GM19324 (cell line): Measurements from ENCODE around the gene TRMT61A.
"Not testable (repeated sequence)": the region's sequence is repeated elsewhere in the genome, so short reads cannot be mapped to it uniquely, and the experiment has no call there.

ENCODE experiments used
- ATAC-seq: cut with Tn5 transposase; IDR thresholded peaks from one replicate; pipeline ENCODE4 v1.9.1; 2021; ENCODE audit warnings: mild to moderate bottlenecking, moderate library complexity; ENCODE audit not compliant: unreplicated experiment, low FRiP score

TRMT61A gene

DNA sequence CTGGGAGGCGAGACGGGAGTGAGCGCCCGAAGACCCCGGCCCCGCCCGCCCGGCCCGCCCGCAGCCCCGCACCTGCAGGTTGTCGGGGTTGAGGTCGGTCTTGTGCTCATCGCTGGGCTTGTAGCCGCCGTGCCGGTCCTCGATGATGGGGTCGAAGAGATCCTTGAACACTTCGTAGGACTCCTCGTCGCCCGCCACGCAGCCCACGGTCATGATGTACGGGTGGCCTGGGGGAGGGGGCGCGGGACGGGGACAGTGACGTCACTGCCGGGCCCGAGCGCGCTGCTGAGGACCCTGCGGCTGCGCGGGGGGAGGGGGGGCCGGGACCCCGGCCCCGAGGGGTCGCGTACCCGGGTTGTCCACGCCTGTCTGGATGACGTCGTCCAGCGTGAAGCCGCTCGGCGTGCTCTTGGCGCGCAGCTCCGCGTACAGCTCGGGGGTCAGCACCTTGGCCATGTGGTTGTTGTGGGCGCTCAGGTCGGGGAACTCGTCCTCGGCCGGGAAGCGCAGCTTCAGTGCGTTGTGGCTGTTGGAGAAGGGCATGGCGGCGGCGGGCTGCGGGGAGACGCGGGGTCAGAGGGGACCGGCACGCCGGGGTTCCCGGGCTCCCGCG is 6.9 kb upstream of the TRMT61A start:
- no peak for ATAC-seq

DNA sequence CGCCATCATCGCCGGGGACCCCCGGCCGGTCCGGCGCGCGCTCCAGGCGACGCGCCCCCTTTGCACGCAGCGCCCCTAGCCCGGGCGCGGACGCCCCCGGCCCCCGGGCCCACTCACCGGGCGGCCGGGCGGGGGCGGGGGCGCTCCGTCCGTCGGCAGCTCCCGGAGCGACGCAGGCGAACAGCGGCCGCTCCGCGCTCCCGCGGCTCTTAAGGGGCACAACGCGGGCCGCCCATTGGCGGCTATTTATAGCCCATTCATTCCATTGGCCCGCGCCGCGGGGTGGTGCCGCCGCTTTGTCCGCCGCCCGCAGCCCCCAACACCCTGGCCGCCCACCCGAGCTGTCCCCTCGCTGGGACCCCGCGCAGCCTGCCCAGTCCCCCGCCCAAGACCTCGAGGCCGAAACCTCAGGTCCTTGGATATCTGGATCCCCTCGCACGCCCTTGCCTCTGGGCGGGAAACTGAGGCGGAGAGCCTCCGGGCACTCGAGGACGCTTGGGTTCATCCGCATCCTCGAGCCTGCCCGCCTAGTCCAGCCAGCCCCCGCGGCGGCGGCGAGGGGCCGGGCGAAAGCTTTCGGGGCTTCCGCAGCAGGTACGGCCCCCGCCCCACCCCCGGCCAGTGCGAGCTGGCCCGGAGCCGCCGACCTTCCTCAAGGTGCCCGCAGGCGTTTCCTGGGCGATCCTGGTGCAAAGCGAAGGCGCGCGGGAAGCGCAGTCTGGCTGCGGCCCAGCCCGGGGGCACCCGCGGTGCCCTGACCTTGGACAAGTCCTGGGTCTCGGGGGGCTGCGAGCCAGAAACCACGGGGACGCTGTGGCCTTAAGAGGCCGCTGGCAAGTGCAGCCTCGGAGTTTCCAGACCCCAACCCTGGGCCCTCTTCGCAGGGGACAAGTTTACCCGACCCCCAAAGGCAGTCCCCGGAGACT is 6.1 kb upstream of the TRMT61A start, which contains the start of gene CKB:
Gene CKB, minus strand, starts transcription at position 182 of the 926 bp plus-strand sequence. CDS start 337 bp downstream, outside the sequence.
- ATAC-seq, result no peak

DNA sequence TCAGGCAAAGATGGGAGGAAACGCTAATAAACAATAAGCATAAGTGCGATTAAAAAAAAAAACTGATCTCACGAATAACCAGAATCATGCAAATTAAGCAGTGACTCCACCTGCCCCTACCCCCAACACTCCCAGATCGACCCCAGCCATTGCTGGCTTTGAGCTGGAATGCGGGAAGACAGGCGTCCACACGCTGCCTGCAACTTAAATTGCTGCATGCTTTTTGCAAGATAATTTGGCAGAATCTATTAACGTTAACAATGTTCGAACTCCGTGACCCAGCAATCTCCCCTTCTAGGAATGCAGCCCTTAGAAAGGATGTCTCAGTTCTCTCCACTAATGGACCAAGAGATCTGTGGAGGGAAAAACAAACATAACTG is 5.4 kb upstream of the TRMT61A start:
- no peak for ATAC-seq

DNA sequence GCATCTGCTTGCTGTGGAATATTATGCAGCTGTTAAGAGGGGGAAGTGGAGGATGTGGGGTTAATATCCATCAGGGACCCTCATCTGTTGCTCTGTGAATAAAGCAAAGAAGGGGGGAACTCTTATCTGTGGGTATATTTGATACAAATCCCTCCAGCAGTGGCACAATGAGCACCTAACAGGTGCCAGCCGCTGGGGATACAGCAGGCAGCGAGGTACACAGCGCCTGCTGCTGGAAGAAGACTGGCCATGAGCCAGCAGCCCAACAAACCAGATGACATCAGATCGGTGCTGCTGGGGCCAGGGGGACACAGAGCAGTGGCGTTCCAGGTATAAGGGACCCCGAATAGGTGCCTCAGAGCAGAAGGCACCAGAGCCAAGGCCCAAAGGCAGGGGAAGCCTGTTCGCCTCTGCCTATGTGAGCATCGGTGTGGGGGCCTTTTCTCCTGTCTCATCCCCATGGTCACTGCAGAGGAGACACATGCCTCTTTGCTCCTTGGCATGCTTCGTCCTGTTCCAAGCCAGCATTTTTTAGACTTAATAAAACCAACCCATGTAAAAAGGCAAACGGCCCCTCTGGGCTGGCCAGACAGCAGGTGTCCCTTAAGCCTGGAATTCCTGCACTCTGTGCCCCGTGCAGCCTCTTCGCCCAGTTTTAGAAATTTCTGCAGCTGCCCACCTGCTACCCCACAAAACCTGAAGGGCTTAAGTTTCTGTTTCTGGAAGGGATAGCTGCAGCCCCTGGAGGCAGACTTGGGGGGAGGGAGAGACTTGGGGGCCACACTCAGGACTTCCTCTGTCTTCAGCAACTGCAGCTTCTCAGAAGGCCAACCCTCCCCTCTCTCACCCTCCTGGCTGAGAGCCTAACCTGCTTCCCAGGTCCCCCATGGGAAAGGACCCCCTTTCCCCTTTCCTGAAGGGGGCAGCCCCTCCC is 4.7 kb upstream of the TRMT61A start:
- no peak for ATAC-seq

DNA sequence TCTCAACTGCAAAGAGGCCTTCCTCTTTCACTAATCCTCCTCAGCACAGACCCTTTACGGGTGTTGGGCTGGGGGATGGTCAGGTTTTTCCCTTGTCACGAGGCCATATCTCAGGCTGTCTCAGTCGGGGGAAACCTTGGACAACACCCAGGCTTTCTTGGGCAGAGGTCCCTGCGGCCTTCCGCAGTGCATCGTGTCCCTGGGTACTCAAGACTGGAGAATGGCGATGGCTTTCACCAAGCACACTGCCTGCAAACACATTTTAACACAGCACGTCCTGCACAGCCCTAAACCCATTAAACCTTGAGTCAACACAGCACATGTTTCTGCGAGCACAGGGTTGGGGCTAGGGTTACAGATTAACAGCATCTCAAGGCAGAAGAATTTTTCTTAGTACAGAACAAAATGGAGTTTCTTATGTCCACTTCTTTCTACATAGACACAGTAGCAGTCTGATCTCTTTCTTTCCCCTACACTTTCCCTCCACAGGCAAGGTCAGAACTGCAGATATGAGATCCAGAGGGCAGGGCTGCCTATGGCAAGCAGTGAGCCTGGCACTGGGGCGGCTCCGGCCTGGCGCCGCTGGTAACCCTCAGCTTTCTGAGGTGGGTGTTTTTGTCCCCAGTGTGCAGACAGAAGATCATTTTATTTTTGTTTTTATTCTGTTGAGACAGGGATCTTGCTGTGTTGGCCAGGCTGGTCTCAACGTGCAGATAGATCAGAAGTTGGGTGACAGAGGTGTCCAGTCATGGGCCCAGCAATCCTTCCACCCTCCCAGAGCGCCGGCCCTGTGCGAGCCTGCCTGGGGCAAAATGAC is 3.4 kb upstream of the TRMT61A start:
- not testable (repeated sequence) for ATAC-seq

DNA sequence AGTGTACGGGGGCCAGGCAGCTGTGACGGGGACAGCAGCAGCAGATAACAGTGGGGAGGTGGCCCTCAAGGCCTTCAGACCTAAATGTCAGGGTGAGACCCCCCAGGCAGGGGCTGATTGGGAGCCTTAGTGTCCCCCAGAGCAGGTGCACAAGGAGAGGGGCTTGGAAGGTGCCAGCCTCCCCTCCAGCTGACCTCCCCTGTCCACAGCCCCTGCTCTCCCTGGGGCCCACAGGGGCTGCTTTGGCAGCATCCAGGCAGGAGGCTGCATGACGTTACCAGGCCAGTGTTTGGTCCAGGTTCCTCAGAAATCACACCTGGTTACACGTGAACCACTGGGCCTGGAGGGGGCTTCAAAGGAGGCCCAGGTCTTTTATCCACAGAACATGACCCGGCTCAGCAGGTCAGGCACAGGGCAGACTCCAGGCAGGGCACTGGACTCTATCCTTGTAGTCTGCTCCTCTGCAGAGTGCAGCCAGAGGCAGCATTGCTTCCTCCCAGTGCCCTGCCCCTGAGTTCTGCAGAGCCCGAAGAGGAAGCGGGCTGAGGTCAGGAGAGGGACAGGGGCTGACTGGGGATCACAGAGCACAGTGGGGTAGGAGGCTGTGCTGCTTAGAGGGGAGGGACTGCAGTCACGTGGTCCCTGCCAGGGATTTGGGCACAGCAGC is 2.6 kb upstream of the TRMT61A start:
- ATAC-seq, result no peak

DNA sequence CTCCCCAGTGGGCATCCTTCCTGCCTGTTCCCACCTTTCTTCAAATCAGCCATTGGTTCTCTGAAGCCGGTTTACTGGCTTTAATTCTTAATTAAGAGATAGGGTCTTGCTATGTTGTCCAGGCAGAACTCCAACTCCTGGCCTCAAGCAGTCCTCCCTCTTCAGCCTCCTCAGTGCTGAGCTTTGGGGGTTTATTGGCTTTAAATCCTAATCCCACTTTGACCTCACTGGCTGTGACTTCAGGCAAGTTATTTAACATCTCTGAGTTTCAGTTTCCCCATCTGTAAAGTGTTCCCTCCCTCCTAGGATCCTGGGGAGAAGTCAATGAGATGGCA is 2.1 kb upstream of the TRMT61A start:
- no peak for ATAC-seq

DNA sequence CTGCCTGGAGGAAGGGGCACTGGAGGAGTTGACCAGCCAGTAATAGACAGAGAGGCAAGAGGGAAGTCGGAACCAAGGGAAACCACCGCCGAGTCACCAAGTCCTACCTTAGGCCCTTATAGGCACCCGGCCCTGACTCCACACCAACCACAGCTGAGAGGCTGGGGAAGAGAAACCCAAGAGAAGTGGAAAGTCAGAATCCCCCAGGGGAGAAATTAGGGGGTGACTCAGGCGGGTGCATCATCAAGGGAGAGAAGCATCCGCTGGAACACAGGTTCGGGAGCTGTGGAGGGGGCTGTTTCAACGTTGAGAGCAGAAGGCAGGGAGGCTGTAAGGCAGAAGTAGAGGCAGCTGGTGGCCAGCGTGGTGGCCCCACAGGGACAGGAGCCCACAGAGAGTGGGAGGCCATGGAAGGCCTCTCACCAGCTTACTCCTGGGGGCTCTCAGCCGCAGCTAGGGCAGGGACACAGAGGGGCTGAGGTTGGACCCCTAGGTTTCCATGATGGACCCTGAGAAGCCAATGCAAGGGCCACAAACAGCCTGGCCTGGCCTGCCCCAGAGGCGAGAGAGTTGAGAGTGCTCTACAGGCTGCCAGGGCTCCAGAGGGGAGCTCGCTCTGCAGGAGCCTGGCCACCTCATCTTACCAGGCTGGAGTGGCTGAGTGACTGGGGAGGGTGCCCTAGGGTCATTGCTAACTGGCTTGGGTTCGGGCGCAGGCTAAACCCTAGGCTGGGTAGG is 1.4 kb upstream of the TRMT61A start:
- no peak for ATAC-seq

DNA sequence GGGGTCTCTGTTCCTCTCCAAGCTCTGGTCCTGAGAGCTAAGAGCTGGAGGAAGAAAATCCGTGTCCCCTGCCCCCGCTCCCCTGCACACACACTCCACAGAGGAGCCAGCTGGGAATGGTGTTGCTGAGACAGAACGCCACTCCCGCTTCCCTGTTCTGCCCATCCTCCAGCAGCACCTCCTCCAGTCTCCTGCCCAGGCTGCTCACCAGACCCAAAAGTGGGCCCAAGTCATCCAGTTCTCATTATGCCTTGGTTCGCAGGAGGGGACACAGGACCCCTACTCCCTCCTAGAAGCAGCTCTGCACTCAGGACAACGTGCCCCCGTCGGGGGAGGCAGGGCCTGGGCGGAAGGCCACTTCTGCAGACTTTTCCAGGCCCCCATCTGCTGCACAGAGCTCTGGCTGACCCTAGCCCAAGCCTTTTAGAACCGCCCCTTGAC is 830 bp upstream of the TRMT61A start:
- no peak for ATAC-seq

DNA sequence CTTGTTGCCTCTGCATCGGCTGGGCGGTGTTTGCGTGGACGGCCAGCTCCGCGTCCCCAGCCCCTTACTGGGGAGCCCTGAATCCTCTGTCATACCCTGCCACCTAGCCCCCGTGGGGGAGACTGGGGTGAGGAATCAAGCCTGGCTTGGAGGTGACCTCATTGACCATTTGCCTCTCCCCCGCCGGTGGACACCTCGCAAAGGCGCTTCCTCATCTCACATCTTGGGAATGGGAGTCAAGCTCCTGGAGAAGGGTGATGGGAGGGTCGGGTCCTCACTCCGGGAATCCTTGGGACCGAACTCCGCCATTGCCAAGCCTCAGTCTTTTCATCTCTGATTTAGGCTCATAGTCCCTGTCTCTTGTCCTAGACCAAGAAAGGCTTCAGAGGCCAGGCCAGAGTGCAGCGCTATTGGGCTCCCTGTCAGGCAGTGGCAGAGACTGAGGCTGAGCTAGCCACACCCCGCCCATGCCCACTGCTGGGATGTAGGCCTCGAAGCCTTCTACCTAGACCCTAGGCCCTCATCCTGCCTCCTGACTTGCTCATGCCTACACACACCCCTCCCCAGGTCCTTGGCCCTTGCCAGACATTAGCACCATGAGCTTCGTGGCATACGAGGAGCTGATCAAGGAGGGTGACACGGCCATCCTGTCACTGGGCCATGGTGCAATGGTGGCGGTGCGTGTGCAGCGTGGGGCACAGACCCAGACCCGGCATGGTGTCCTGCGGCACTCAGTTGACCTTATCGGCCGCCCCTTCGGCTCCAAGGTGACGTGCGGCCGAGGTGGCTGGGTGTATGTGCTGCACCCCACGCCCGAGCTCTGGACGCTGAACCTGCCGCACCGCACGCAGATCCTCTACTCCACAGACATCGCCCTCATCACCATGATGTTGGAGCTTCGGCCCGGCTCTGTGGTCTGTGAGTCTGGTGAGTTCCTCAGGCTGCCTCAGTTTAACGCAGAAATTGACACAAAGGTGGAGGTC is 678 bp downstream of the TRMT61A start:
- ATAC-seq, result no peak

DNA sequence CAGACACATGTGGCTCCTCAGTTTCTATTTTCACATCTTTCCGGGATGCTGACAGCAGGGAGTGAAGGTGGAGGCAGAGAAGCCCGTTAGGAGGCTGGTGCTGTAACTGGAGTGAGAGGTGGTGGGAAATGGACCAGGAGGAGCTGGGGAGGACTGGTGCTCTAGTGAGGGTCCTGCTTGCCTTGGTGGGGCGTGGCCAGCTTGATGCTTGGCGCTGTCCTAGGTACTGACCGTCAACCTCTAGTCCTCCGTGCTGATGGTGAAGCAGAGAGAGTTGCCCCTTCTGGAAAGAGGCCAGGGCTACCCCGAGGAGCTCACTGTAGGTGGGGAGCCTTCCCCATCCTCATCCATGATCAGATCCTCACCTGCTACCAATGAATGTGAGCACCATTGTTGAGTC is 1.4 kb downstream of the TRMT61A start:
- no peak for ATAC-seq

DNA sequence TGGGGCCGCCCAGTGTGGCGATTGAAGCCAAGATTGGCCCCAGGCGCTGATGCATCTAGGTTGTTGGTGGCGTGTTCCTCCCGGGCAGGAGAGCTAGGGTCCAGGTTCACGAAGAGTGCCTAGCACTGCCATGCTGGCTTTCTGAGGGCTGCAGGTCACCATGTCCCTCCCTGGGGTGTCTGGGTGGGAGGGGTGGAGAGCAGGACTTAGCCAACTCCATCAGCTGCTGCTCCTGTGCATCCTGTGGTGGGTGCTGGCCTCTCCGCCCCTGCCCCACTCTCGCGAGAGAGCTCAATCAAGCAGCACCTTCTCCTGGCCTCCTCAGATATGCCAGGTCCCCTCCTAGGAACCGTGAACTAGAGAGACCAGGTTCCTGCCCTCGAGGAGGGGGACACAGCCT is 1.8 kb downstream of the TRMT61A start:
- ATAC-seq, result no peak

DNA sequence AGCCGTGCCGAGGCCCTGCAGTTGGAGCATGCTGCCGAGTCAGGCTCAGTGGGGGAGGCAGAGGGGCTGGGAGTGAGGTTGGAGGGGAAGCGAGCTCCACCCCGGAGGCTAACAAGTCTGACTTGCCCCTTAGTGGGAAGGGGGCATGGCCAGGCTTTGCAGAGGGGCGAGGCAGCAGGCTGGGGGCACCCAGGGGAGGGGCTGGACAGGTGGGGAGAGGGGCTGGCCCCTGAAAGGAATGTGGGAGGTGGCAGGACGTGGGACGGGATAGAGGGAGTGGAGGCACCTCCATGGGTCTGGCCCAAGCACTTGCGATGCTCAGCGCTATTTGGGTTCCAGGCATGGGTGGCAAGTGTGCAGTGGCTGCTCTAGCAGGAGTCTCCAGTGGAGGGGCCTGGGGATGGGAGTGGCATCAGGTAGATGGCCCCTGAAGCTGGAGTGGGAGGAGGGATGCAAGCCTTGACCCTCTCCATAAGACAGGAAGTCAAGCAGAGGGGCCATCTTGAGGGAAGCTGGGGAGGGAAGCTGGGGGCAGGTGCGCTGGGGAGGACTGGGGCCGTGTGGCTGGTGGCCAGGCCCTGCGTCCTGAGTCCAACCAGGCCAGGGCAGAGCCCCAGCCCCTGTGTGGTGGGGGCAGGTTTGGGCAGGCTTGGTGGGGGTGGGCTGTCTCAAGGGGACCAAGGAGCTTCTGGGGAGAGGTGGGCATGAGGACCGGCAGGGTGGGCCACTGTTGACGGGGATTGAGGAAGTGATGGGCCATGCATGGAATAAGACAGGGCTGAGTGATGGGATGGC is 2.6 kb downstream of the TRMT61A start:
- no peak for ATAC-seq

DNA sequence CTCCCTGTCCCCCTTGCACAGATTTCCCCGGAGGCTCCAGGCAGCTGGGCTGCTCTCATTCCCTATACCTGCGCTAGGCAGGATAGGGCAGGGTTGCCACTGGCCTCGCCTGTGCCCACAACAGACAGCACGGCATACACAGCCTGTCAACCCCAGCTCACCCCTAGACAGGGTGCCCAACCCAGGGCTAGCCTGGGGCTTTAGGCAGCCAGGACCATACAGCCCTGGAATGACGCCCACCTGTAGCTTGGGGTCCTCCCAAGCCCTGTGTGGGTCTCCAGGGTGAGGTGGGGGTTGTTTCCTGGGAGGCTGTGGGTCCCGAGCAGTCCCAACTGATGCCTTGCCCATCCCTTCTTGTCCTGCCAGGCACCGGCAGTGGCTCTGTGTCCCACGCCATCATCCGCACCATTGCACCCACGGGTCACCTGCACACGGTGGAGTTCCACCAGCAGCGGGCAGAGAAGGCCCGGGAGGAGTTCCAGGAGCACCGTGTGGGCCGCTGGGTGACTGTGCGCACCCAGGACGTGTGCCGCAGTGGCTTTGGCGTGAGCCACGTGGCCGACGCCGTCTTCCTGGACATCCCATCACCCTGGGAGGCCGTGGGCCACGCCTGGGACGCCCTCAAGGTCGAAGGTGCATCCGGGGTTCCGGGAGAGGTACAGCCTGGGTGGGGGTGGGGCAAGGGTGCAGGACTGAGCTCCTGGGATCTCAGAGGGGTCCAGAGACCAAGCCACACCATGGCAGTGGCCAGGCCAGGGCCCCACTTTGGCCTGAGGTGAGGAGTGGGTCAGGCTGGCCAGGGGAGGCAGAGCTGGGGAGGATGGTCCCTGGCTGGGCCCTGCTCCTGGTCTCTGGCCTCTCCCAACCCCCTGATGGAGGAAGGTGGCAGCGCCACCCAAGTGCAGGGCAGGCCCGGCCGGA is 3.5 kb downstream of the TRMT61A start:
- no peak for ATAC-seq

DNA sequence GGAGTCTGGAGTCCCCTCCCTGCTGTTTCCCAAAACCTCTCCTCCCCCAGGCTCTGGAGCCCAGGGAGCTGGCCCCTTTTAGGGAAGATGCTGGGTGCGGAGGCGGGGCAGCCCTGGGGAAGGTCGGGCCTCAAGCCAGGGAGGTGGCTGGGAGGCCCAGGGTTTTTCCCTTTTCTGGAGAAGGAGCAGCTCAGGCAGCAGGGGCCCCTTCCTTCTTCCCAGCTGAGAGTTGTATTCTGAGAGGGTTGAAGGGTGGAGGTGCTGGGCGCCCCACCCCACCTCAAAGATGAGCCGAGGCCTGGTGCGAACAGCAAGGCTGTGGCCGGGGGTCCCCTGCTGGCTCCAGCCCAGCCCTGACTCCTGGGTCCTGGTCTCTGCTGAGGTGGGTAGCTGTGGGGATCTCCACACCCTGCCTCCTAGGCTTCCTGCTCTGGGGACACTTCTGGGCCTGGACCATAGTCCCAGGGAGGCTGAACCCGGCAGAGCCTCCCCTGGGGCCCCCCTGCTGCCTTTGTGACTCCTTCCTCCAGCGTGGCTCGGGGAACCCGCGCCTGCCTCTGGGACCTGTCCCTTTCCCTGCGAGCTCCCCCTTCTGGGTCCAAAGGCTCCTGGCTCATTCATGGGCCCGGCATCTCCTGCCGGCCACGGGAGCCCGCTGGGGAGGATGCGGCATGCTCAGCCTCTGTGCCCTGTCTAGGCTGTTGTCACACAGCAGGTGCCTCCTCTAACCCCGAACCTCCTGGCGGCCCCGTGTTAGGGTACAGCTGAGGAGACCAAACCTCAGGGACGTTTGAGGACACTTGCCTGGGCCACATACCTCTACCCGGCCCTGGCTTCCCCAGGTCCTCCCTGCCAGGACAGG is 4.4 kb downstream of the TRMT61A start:
- ATAC-seq, result no peak
